Heart left ventricle (tissue), 13 donors: ENCODE results near the gene FEZ2.

Source experiments
- CTCF ChIP-seq, 12 donors: fragments of 200-600 bp; sonication (generic) in 4 of 12; IDR thresholded peaks; one replicate each; pipeline versions ENCODE4 v1.5.0 to v1.8.0; 2018 to 2022; ENCODE audit warnings: antibody characterized with exemption in 12 of 12, mild to moderate bottlenecking in 5 of 12
- POLR2A ChIP-seq, 2 donors: fragments of 450-650 bp; IDR thresholded peaks; one replicate each; pipeline ENCODE4 v1.6.1; 2017; ENCODE audit warnings: antibody characterized with exemption in 2 of 2, mild to moderate bottlenecking in 2 of 2, moderate library complexity in 2 of 2
- donor health status: ischemic (EF 13 %, LVEDD 7.1; RV severe dilation, severe dysfunction).
- donor health status: DM: no; HTN: yes; CAD: no.
- donor health status: DM: no; HTN: no; CAD: no.
- donor health status: ischemic (EF 25% LVEDD 6.9; RV normal size, moderate dysfunction).
- donor health status: ischemic (EF 25% LVEDD 5.7; RV mildly dilated, moderate dysfunction).
- donor health status: ischemic (EF 35%, LVEDD 5.7; RV mildly dilated, moderate dysfunction).
- donor health status: nonischemic (EF 11% LVEDD 7.7; RV severe dilation, severe dysfunction).
- donor health status: DM: yes; HTN: yes; CAD: no.
- donor health status: PGD.
- donor health status: ischemic (EF 29% LVEDD 5.4; RV normal size, mild dysfunction).
- donor health status: nonischemic (EF 23%, LVEDD 6.1; RV moderate dilation, normal function).

- no peak for TF ChIP-seq CTCF (IDR thresholded peaks at IDR 0.05)
- TF ChIP-seq POLR2A (IDR thresholded peaks at IDR 0.05) = no peak
Measured at GRCh38 chr2:36525245-36525644, 72.7 kb downstream of the FEZ2 start.
